ENCODE data around the gene IL19. TPM values are rescaled to one million over a fixed set of nuclear protein-coding genes. Genes with fewer than 3 reads are reported as not detected.
A peak's percentile ranks its signal among the peaks of the same experiment; 100 is the strongest.

IL19 gene
- total and polyA plus RNA-seq, 4 donors, result 0.10 to 0.68 (median 0.12) TPM; not detected in 1

- no peak overlapping the region for H3K27ac ChIP-seq (ENCODE audit: low read depth in 1 of 2, low read length in 1 of 2)
- no peak overlapping the region for H3K9ac ChIP-seq (ENCODE audit: insufficient read depth in 1 of 2, low read length in 2 of 2)
- WGBS, 2 donors, result 19 to 52% methylated on average over 2 of the region's 2 CpGs
- H3K36me3 ChIP-seq (ENCODE audit: control insufficient read depth in 4 of 4, insufficient read depth in 4 of 4, low read length in 4 of 4), result no peaks in the 10 kb centered on the region
- no peaks in the 10 kb centered on the region for H3K4me1 ChIP-seq (ENCODE audit: control insufficient read depth in 5 of 5, insufficient read depth in 5 of 5, low read length in 5 of 5)
- H3K4me3 ChIP-seq, result no peak overlapping the region
- TF ChIP-seq, protein P1, sequence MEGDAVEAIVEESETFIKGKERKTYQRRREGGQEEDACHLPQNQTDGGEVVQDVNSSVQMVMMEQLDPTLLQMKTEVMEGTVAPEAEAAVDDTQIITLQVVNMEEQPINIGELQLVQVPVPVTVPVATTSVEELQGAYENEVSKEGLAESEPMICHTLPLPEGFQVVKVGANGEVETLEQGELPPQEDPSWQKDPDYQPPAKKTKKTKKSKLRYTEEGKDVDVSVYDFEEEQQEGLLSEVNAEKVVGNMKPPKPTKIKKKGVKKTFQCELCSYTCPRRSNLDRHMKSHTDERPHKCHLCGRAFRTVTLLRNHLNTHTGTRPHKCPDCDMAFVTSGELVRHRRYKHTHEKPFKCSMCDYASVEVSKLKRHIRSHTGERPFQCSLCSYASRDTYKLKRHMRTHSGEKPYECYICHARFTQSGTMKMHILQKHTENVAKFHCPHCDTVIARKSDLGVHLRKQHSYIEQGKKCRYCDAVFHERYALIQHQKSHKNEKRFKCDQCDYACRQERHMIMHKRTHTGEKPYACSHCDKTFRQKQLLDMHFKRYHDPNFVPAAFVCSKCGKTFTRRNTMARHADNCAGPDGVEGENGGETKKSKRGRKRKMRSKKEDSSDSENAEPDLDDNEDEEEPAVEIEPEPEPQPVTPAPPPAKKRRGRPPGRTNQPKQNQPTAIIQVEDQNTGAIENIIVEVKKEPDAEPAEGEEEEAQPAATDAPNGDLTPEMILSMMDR (IDR thresholded peaks at IDR 0.05; ENCODE audit: control extremely low read depth, extremely low read depth), result no peak
- H3K9me3 ChIP-seq (ENCODE audit: control insufficient read depth in 4 of 4, insufficient read depth in 3 of 4, low read length in 3 of 4), result no peaks in the 10 kb centered on the region
- H3K27me3 ChIP-seq (ENCODE audit: control insufficient read depth in 3 of 3, insufficient read depth in 3 of 3, low read length in 2 of 3), result no peaks in the 10 kb centered on the region
- DNase-seq, result no peak
- ATAC-seq (ENCODE audit: insufficient read depth, low FRiP score), result no peak
Observed at GRCh38 chr1:206832352-206832880, 61.8 kb downstream of the IL19 start.

DNA sequence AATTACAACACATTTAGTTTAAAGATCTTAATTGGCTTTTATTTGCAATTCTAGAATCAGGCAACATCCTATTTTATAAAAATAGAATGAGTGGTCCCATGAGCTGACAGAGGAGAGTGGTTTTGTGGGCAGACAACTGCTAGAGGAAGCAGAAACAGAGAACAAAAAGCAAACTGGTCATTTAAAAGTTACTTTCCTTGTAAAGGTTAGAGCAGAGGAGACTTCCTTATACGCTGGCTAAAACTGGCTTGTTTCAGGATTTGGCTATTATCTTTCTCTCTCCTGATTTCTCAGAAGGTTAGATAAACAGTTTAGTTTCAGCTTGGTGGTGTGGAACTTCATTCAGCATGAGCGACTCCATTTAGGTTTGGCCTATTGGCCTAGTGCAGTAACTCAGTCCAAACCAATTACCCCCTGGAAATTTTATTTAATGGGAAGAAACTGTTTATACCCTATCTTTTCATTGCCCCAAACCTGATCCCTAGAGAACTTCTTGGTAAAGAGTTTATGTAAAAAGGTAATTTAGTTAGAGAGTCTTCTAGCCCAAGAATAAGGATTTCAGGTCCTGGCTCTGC, 62.6 kb downstream of the IL19 start:
- Histone ChIP-seq H3K4me1 (ENCODE audit: control insufficient read depth in 5 of 5, insufficient read depth in 5 of 5, low read length in 5 of 5) (no peaks in the 10 kb centered on the region), H3K4me3 (no peak overlapping the region), H3K27me3 (ENCODE audit: control insufficient read depth in 3 of 3, insufficient read depth in 3 of 3, low read length in 2 of 3) (no peaks in the 10 kb centered on the region), H3K9me3 (ENCODE audit: control insufficient read depth in 4 of 4, insufficient read depth in 3 of 4, low read length in 3 of 4) (no peaks in the 10 kb centered on the region), H3K27ac (ENCODE audit: low read depth in 1 of 2, low read length in 1 of 2) (no peak overlapping the region), H3K9ac (ENCODE audit: insufficient read depth in 1 of 2, low read length in 2 of 2) (no peak overlapping the region), H3K36me3 (ENCODE audit: control insufficient read depth in 4 of 4, insufficient read depth in 4 of 4, low read length in 4 of 4) (no peaks in the 10 kb centered on the region)
- 57 to 64% methylated on average over 2 of the region's 2 CpGs for WGBS, 2 donors
- DNase-seq (no peak), ATAC-seq (ENCODE audit: insufficient read depth, low FRiP score) (no peak)
- TF ChIP-seq, protein P1 (IDR thresholded peaks at IDR 0.05; ENCODE audit: control extremely low read depth, extremely low read depth), result no peak

GRCh38 chr1:206833801-206834200, 63.2 kb downstream of the IL19 start:
- no peak overlapping the region for H3K9ac ChIP-seq (ENCODE audit: insufficient read depth in 1 of 2, low read length in 2 of 2)
- no peaks in the 10 kb centered on the region for H3K9me3 ChIP-seq (ENCODE audit: control insufficient read depth in 4 of 4, insufficient read depth in 3 of 4, low read length in 3 of 4)
- peak in 1 of 3 donors; percentile 24 for DNase-seq
- 43 to 46% methylated on average over 2 of the region's 2 CpGs for WGBS, 2 donors
- H3K27ac ChIP-seq (ENCODE audit: low read depth in 1 of 2, low read length in 1 of 2), result no peak overlapping the region
- TF ChIP-seq, protein P1 (IDR thresholded peaks at IDR 0.05; ENCODE audit: control extremely low read depth, extremely low read depth), result no peak
- no peaks in the 10 kb centered on the region for H3K27me3 ChIP-seq (ENCODE audit: control insufficient read depth in 3 of 3, insufficient read depth in 3 of 3, low read length in 2 of 3)
- no peak overlapping the region for H3K4me3 ChIP-seq
- H3K36me3 ChIP-seq (ENCODE audit: control insufficient read depth in 4 of 4, insufficient read depth in 4 of 4, low read length in 4 of 4), result no peaks in the 10 kb centered on the region
- H3K4me1 ChIP-seq (ENCODE audit: control insufficient read depth in 5 of 5, insufficient read depth in 5 of 5, low read length in 5 of 5), result no peaks in the 10 kb centered on the region
- no peak for ATAC-seq (ENCODE audit: insufficient read depth, low FRiP score)

DNA sequence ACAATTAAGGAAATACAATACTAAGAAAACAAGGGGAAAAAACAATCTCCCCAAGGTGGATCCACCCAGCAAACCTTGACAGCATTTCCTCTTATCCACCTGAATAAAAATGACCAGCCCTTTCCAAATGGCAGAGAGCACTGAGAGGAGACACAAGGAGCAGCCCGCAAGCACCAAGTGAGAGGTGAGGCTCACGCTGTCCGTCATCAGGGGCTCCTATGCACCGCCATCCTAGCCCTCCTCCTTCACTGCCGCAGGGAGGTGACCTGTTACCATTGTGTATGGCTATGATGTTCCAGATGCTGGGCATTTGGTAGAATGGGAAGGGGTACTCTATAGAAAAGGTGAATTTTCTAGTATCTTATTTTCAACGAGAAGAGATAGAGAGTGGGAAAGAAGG, 63.6 kb downstream of the IL19 start:
- H3K36me3 ChIP-seq (ENCODE audit: control insufficient read depth in 4 of 4, insufficient read depth in 4 of 4, low read length in 4 of 4), result no peaks in the 10 kb centered on the region
- H3K4me3 ChIP-seq, result no peak overlapping the region
- no peaks in the 10 kb centered on the region for H3K4me1 ChIP-seq (ENCODE audit: control insufficient read depth in 5 of 5, insufficient read depth in 5 of 5, low read length in 5 of 5)
- H3K27me3 ChIP-seq (ENCODE audit: control insufficient read depth in 3 of 3, insufficient read depth in 3 of 3, low read length in 2 of 3), result no peaks in the 10 kb centered on the region
- 90 to 94% methylated on average over 6 of the region's 6 CpGs for WGBS, 2 donors
- TF ChIP-seq, protein P1 (IDR thresholded peaks at IDR 0.05; ENCODE audit: control extremely low read depth, extremely low read depth), result no peak
- H3K27ac ChIP-seq (ENCODE audit: low read depth in 1 of 2, low read length in 1 of 2), result no peak overlapping the region
- H3K9me3 ChIP-seq (ENCODE audit: control insufficient read depth in 4 of 4, insufficient read depth in 3 of 4, low read length in 3 of 4), result no peaks in the 10 kb centered on the region
- no peak for ATAC-seq (ENCODE audit: insufficient read depth, low FRiP score)
- no peak for DNase-seq
- H3K9ac ChIP-seq (ENCODE audit: insufficient read depth in 1 of 2, low read length in 2 of 2), result no peak overlapping the region

Measured in lung (tissue), 12 donors.